Peyer's patch (tissue), 4 donors: ENCODE data around the gene ASTN1.

Experiments
- CTCF ChIP-seq, 6 experiments: fragments of 450-650 bp in 4 of 6; fragments of 200-600 bp in 2 of 6; sonication (generic) in 1 of 6; IDR thresholded peaks; one replicate each; pipeline ENCODE4 v1.5.1; 2017 to 2019; ENCODE audit warnings: antibody characterized with exemption in 6 of 6, mild to moderate bottlenecking in 3 of 6, moderate library complexity in 1 of 6
- POLR2A ChIP-seq, 2 donors: fragments of 450-650 bp; IDR thresholded peaks; one replicate each; pipeline ENCODE4 v1.5.1; 2017; ENCODE audit warnings: antibody characterized with exemption in 2 of 2, mild to moderate bottlenecking in 2 of 2, moderate library complexity in 2 of 2

GRCh38 chr1:177128665-177129281 lies 35.7 kb downstream of the ASTN1 start:
- TF ChIP-seq POLR2A (IDR thresholded peaks at IDR 0.05) (no peak), CTCF (IDR thresholded peaks at IDR 0.05) (no peak)
